Heart left ventricle (tissue), 13 donors: ENCODE data around the gene TMEM170A.

Experiments used
- CTCF ChIP-seq, 12 donors: fragments of 200-600 bp; sonication (generic) in 4 of 12; IDR thresholded peaks; one replicate each; pipeline versions ENCODE4 v1.5.0 to v1.8.0; 2018 to 2022; ENCODE audit warnings: antibody characterized with exemption in 12 of 12, mild to moderate bottlenecking in 5 of 12
- POLR2A ChIP-seq, 2 donors: fragments of 450-650 bp; IDR thresholded peaks; one replicate each; pipeline ENCODE4 v1.6.1; 2017; ENCODE audit warnings: antibody characterized with exemption in 2 of 2, mild to moderate bottlenecking in 2 of 2, moderate library complexity in 2 of 2
- donor health status: ischemic (EF 13 %, LVEDD 7.1; RV severe dilation, severe dysfunction).
- donor health status: DM: no; HTN: yes; CAD: no.
- donor health status: DM: no; HTN: no; CAD: no.
- donor health status: ischemic (EF 25% LVEDD 6.9; RV normal size, moderate dysfunction).
- donor health status: ischemic (EF 25% LVEDD 5.7; RV mildly dilated, moderate dysfunction).
- donor health status: ischemic (EF 35%, LVEDD 5.7; RV mildly dilated, moderate dysfunction).
- donor health status: nonischemic (EF 11% LVEDD 7.7; RV severe dilation, severe dysfunction).
- donor health status: DM: yes; HTN: yes; CAD: no.
- donor health status: PGD.
- donor health status: ischemic (EF 29% LVEDD 5.4; RV normal size, mild dysfunction).
- donor health status: nonischemic (EF 23%, LVEDD 6.1; RV moderate dilation, normal function).

DNA sequence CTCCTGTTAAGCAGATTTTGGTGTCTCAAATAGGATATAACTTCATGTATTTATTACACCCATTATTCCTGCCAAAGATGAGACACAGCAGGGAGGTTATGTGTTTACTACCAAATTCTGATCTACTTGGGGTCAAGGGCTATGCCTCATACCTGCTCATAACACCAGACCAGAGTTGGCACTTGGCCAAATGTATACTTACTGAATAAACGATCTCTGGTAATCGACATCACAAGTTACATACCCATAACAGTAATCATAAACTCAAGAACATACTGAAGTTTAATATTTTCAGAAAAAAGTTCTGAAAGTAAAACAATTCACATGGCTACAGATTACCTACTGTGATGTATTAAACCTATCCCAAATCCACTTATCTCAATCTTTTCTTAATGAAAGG lies 2.9 kb downstream of the TMEM170A start:
- TF ChIP-seq CTCF (IDR thresholded peaks at IDR 0.05) (no peak), POLR2A (IDR thresholded peaks at IDR 0.05) (no peak)
